IMR-90 (cell line): ENCODE data around the gene TTC16. TPM values are rescaled to one million over a fixed set of nuclear protein-coding genes. Genes with fewer than 3 reads are reported as not detected.

ENCODE experiments used
- ATAC-seq: fragments of 200-7000 bp; cut with Tn5 transposase; 2 replicates; pipeline ENCODE4 v1.9.1; 2020; ENCODE audit warnings: low read depth, mild to moderate bottlenecking, moderate library complexity
- BruUV-seq: library from RNA; stranded (reverse); fragments of 400-500 nt; replicated peaks from 2 replicates; lab custom pipeline; 2021; lab: Mats Ljungman, UMichigan
- CTCF ChIA-PET: fragments of 300-600 bp; formaldehyde crosslinking; extraction: SDS; loops from one replicate; lab custom pipeline; 2021; ENCODE audit warnings: antibody characterized with exemption; lab: Yijun Ruan, JAX
- POLR2A ChIA-PET: fragments of 300-600 bp; sonication (Branson Sonifier 250); formaldehyde crosslinking; loops from one replicate; lab custom pipeline; 2022; ENCODE audit warnings: antibody characterized with exemption; ENCODE audit not compliant: unreplicated experiment; lab: Charles Lee
- DNase-seq: peaks from one replicate; pipeline ENCODE4 v3.0.0; 2013
- H2AFZ ChIP-seq: replicated peaks from 2 replicates; pipeline ENCODE3; 2013; ENCODE audit warnings: low read length, mild to moderate bottlenecking; ENCODE audit not compliant: poor library complexity
- H2AK5ac ChIP-seq: 2 replicates; pipeline ENCODE4 v1.6.1; 2013; ENCODE audit warnings: low read depth, low read length, inconsistent platforms
- H2AK9ac ChIP-seq: replicated peaks from 2 replicates; pipeline ENCODE3; 2013; ENCODE audit warnings: mild to moderate bottlenecking, low read depth, low read length, moderate library complexity; ENCODE audit not compliant: poor library complexity
- H2BK120ac ChIP-seq: 2 replicates; pipeline ENCODE4 v1.6.1; 2013; ENCODE audit warnings: low read depth, low read length, inconsistent platforms
- H2BK15ac ChIP-seq: 3 replicates; pipeline ENCODE4 v1.6.1; 2013; ENCODE audit warnings: low read depth, low read length, inconsistent platforms
- H2BK20ac ChIP-seq: 2 replicates; pipeline ENCODE4 v1.6.1; 2013; ENCODE audit warnings: low read depth, mild to moderate bottlenecking, inconsistent platforms, low read length, moderate library complexity
- H2BK5ac ChIP-seq: 2 replicates; pipeline ENCODE4 v1.6.1; 2013; ENCODE audit warnings: mild to moderate bottlenecking, low read depth, low read length, inconsistent platforms; ENCODE audit not compliant: poor library complexity, severe bottlenecking
- H3K14ac ChIP-seq: replicated peaks from 2 replicates; pipeline ENCODE4 v1.6.1; 2013; ENCODE audit warnings: low read depth, low read length, inconsistent platforms
- H3K18ac ChIP-seq: 2 replicates; pipeline ENCODE4 v1.6.1; 2013; ENCODE audit warnings: low read depth, low read length, control low read depth
- H3K23ac ChIP-seq: 2 replicates; pipeline ENCODE4 v1.6.1; 2013; ENCODE audit warnings: low read depth, low read length, inconsistent platforms
- H3K27ac ChIP-seq: 2 replicates; pipeline ENCODE4 v1.5.1; 2013; ENCODE audit warnings: mild to moderate bottlenecking, control low read depth, low read length; ENCODE audit not compliant: insufficient read depth
- H3K27me3 ChIP-seq: 2 replicates; pipeline ENCODE4 v1.6.1; 2013; ENCODE audit warnings: low read length; ENCODE audit not compliant: control insufficient read depth, insufficient read depth
- H3K36me3 ChIP-seq: 2 replicates; pipeline ENCODE4 v1.6.1; 2013; ENCODE audit warnings: low read length, mixed read lengths; ENCODE audit not compliant: control insufficient read depth, insufficient read depth
- H3K4ac ChIP-seq: 2 replicates; pipeline ENCODE4 v1.6.1; 2013; ENCODE audit warnings: low read depth, low read length, inconsistent platforms
- H3K4me1 ChIP-seq: 2 replicates; pipeline ENCODE4 v1.6.1; 2013; ENCODE audit warnings: low read length, mixed read lengths; ENCODE audit not compliant: control insufficient read depth, insufficient read depth
- H3K4me2 ChIP-seq: 2 replicates; pipeline ENCODE4 v1.6.1; 2013; ENCODE audit warnings: low read depth, mild to moderate bottlenecking, control low read depth, low read length, moderate library complexity
- H3K4me3 ChIP-seq: 2 replicates; pipeline ENCODE4 v1.5.1; 2013; ENCODE audit warnings: low read depth, mild to moderate bottlenecking, control low read depth, low read length, moderate library complexity; ENCODE audit not compliant: insufficient read depth
- H3K56ac ChIP-seq: 2 replicates; pipeline ENCODE4 v1.6.1; 2013; ENCODE audit warnings: low read length, inconsistent platforms; ENCODE audit not compliant: insufficient read depth; ENCODE audit errors: extremely low read depth
- H3K79me1 ChIP-seq, 2 experiments: 2 replicates each; pipeline ENCODE4 v1.6.1; 2013; ENCODE audit warnings: low read length in 2 of 2, inconsistent platforms in 1 of 2, low read depth in 1 of 2
- H3K9ac ChIP-seq: 2 replicates; pipeline ENCODE4 v1.6.1; 2013; ENCODE audit warnings: low read depth, low read length, control low read depth
- H3K9me1 ChIP-seq: 2 replicates; pipeline ENCODE4 v1.6.1; 2013; ENCODE audit warnings: low read length, inconsistent platforms; ENCODE audit not compliant: insufficient read depth
- H3K9me3 ChIP-seq: 2 replicates; pipeline ENCODE4 v1.6.1; 2013; ENCODE audit warnings: low read length; ENCODE audit not compliant: control insufficient read depth, insufficient read depth
- H4K20me1 ChIP-seq: 2 replicates; pipeline ENCODE4 v1.6.1; 2013; ENCODE audit warnings: low read length, inconsistent platforms; ENCODE audit not compliant: insufficient read depth
- H4K5ac ChIP-seq: 2 replicates; pipeline ENCODE4 v1.6.1; 2013; ENCODE audit warnings: mild to moderate bottlenecking, low read depth, low read length, control low read depth
- H4K8ac ChIP-seq, 2 experiments: 2 replicates each; pipeline ENCODE4 v1.6.1; 2013; ENCODE audit warnings: low read depth in 2 of 2, low read length in 2 of 2, control low read depth in 1 of 2, inconsistent platforms in 1 of 2
- H4K91ac ChIP-seq: 2 replicates; pipeline ENCODE4 v1.6.1; 2013; ENCODE audit warnings: low read depth, low read length, inconsistent platforms; ENCODE audit not compliant: insufficient read depth
- MAZ ChIP-seq: IDR thresholded peaks from 2 replicates; pipeline ENCODE4 v1.6.1; 2012; ENCODE audit warnings: low read depth, mild to moderate bottlenecking, low read length, improper control_type of control experiment, moderate library complexity, borderline replicate concordance
- MXI1 ChIP-seq: IDR thresholded peaks from 2 replicates; pipeline ENCODE4 v1.6.1; 2012; ENCODE audit warnings: low read depth, mild to moderate bottlenecking, low read length, moderate library complexity, borderline replicate concordance
- WGBS, 2 experiments: methylation state at CpG; one replicate each; pipeline versions ENCODE4 v1.1.5 to v1.1.7; 2013; ENCODE audit warnings: missing lambda C conversion rate in 2 of 2; ENCODE audit not compliant: insufficient read length in 1 of 2; ENCODE audit errors: extremely low coverage in 2 of 2; 5-methylcytosine and 5-hydroxymethylcytosine counted together
- dilution Hi-C: fragments of 300-500 bp; cut with HindIII; formaldehyde crosslinking; loops from one replicate; pipeline ENCODE4 v1.14.3; 2018; ENCODE audit warnings: low sequenced_read_pairs; ENCODE audit not compliant: unreplicated experiment
- in situ Hi-C: fragments of 300-500 bp; cut with MboI; formaldehyde crosslinking; loops from 3 replicates; pipeline ENCODE4 v1.14.3; 2019; ENCODE audit warnings: low sequenced_read_pairs, inconsistent platforms, mixed read lengths
- intact Hi-C: fragments of 100-400 bp; cut with micrococcal nuclease; formaldehyde crosslinking; loops from 2 replicates; pipeline ENCODE4 v1.10.0; 2022
- polyA plus RNA-seq, 3 experiments: library from polyadenylated mRNA; depleted of rRNA; stranded (reverse); fragments of >200 nt; gene quantifications; 2 replicates each; pipeline ENCODE4 v1.2.3, GENCODE V29; 2012; ENCODE audit warnings: low replicate concordance in 1 of 3
- total RNA-seq: library from RNA; depleted of rRNA; stranded (reverse); fragments of >200 nt; gene quantifications from 2 replicates; pipeline ENCODE4 v1.2.3, GENCODE V29; 2012

Gene TTC16
- total and polyA plus RNA-seq, 2 of the 4 experiments (the other 2 are of a cell fraction): 0.02 TPM; not detected in 1

DNA sequence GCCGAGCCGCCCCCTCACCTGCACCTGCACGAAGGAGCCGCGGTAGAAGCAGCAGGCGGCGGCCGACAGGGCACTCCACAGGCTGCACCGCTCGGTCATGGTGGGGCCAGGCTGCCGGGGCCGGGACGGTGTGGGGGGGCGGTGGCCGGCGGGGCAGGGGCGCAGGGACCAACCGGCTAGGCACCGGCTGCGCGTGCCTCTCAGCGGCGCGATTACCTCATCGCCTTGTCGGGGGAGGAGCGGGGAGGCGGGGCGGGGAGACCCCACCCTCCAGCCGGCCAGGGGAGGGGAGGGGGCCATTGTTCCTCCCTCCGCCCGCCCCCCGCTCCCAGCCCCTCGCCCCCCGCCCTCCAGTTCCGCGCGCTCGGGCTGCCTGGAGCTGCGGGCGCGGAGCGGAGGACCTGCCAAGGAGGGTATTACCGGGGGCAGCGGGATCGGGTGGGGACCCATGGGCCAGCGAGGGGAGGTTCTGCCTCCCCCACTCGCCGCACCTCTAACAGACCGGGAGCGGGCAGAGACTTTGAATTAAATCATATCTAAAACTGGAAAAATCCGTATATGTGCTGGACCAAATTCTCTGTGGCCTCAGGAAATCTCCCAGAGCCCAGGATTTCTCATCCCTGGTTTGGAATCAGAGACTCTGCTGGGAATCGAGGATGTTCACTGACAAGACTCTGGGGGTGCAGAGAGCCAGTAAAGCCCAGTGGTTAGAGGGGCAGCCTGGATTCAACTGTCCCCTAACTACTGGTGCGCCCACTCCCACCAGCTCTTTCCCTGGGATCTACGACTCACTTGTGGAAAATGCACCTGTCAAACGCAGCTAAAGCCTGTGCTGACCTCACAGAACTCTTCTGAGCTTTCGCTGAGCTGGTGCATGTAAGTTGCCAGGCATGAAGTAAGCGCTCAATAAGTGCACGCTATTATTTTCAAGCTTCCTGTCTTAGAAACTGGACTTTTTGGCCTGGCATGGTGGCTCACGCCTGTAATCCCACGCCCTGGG, 39.5 kb downstream of the TTC16 start:
- WGBS, 2 experiments: 28% methylated on average over 18 of the region's 61 CpGs; no CpG with 5 or more reads in 1 of the 2 experiments

More for the DNA sequence above, 39.5 kb downstream of the TTC16 start:
- intact Hi-C loops (no loop called here), in situ Hi-C loops (no loop called here), dilution Hi-C loops (no loop called here)
- Histone ChIP-seq H4K5ac (no peak overlapping the region), H3K4me1 (no peaks in the 10 kb centered on the region), H3K4ac (no peak overlapping the region), H3K18ac (no peak overlapping the region), H2BK120ac (no peak overlapping the region), H3K36me3 (no peaks in the 10 kb centered on the region), H3K27me3 (peaks cover 52% of the 10 kb centered on the region), H3K27ac (no peak overlapping the region), H3K23ac (no peak overlapping the region), H2AK5ac (no peak overlapping the region), H3K4me3 (no peak overlapping the region), H3K79me1 (no peaks in the 10 kb centered on the region), H3K14ac (no peak overlapping the region), H2AFZ (no peak overlapping the region), H4K91ac (no peak overlapping the region), H2BK15ac (no peak overlapping the region), H2AK9ac (no peak overlapping the region), H3K9me3 (no peaks in the 10 kb centered on the region), H3K9me1 (peaks cover 3% of the 10 kb centered on the region; the same call in 1 of the 2 replicates), H3K9ac (no peak overlapping the region), H3K56ac (no peak overlapping the region), H4K20me1 (peaks cover 6% of the 10 kb centered on the region; the same call in 1 of the 2 replicates), H4K8ac (no peak overlapping the region), H3K4me2 (no peak overlapping the region), H2BK5ac (no peak overlapping the region), H2BK20ac (no peak overlapping the region)
- BruUV-seq: no TSS peak
- ChIA-PET CTCF (no interaction called here), POLR2A (no interaction called here)
- TF ChIP-seq MXI1: no peak
- no peak for TF ChIP-seq MAZ
- ATAC-seq (no peak), DNase-seq (no peak)
